HG02938 (cell line): ENCODE results near the gene CCDC197.

Experiments used
- ATAC-seq: cut with Tn5 transposase; IDR thresholded peaks from one replicate; pipeline ENCODE4 v1.9.1; 2021; ENCODE audit warnings: mild to moderate bottlenecking, moderate library complexity; ENCODE audit not compliant: unreplicated experiment

Gene CCDC197

GRCh38 chr14:93997082-93997481 lies at the start of gene CCDC197:
Gene CCDC197 (plus strand): TSS chr14:93997301. CDS start chr14:93998132, 831 bp downstream.
- no peak for ATAC-seq

GRCh38 chr14:93949511-93950075 lies 47.5 kb upstream of the CCDC197 start:
- ATAC-seq = no peak

- ATAC-seq = no peak
Measured at GRCh38 chr14:93950948-93951634, 46.0 kb upstream of the CCDC197 start.

- ATAC-seq = no peak
Measured at GRCh38 chr14:93951635-93952540, 45.2 kb upstream of the CCDC197 start.

- no peak for ATAC-seq
Measured at GRCh38 chr14:93952829-93953228, 44.3 kb upstream of the CCDC197 start.

GRCh38 chr14:93953263-93953662 lies 43.8 kb upstream of the CCDC197 start:
- no peak for ATAC-seq

- no peak for ATAC-seq
Measured at GRCh38 chr14:93953739-93954515, 43.2 kb upstream of the CCDC197 start.

GRCh38 chr14:93954516-93954830 lies 42.6 kb upstream of the CCDC197 start:
- no peak for ATAC-seq

GRCh38 chr14:93954900-93955849 lies 41.9 kb upstream of the CCDC197 start:
- ATAC-seq = peak; percentile 28

GRCh38 chr14:93955850-93956481 lies 41.1 kb upstream of the CCDC197 start:
- no peak for ATAC-seq

GRCh38 chr14:93956514-93957332 lies 40.4 kb upstream of the CCDC197 start:
- no peak for ATAC-seq

- ATAC-seq = no peak
Measured at GRCh38 chr14:93957333-93957710, 39.8 kb upstream of the CCDC197 start.

- ATAC-seq = no peak
Measured at GRCh38 chr14:93957751-93958566, 39.1 kb upstream of the CCDC197 start.

- ATAC-seq = no peak
Measured at GRCh38 chr14:93958567-93959238, 38.4 kb upstream of the CCDC197 start.

GRCh38 chr14:93959239-93960107 lies 37.6 kb upstream of the CCDC197 start:
- peak; percentile 58 for ATAC-seq

GRCh38 chr14:93960108-93960475 lies 37.0 kb upstream of the CCDC197 start:
- ATAC-seq = no peak
